HPDE6-E6E7 (cell line): Measurements from ENCODE around the gene RUNX2.
A peak's percentile ranks its signal among the peaks of the same experiment; 100 is the strongest.

Source experiments
- DNase-seq: peaks from one replicate; pipeline ENCODE4 v3.0.0; 2011; ENCODE audit warnings: missing footprints; ENCODE audit errors: extremely low spot score

The RUNX2 gene

GRCh38 chr6:45704056-45704800, 376.1 kb downstream of the RUNX2 start:
- no peak for DNase-seq

- DNase-seq = no peak
These were observed 377.2 kb downstream of the RUNX2 start for GRCh38 chr6:45705137-45705855.

- no peak for DNase-seq
These were observed 378.2 kb downstream of the RUNX2 start for GRCh38 chr6:45706319-45706718.

GRCh38 chr6:45707176-45707575, 379.0 kb downstream of the RUNX2 start:
- no peak for DNase-seq

GRCh38 chr6:45709781-45710220, 381.7 kb downstream of the RUNX2 start:
- no peak for DNase-seq

- peak; percentile 16 for DNase-seq
These were observed 382.2 kb downstream of the RUNX2 start for GRCh38 chr6:45710304-45710821.

GRCh38 chr6:45712076-45712475, 383.9 kb downstream of the RUNX2 start:
- DNase-seq = no peak

- DNase-seq = no peak
These were observed 384.7 kb downstream of the RUNX2 start for GRCh38 chr6:45712786-45713185.
